ENCODE data around the gene GMDS. TPM values are rescaled to one million over a fixed set of nuclear protein-coding genes. Genes with fewer than 3 reads are reported as not detected.

Gene GMDS
- total and polyA plus RNA-seq, 9 donors, result 6.6 to 20.6 (median 11.0) TPM

GRCh38 chr6:2258112-2258511 is 12.7 kb upstream of the GMDS start:
- intact Hi-C loops (cut with DNase I), result loop anchor here in 1 of 4 donors (1.0 kb wide), 1 partner anchor 36 kb away; no protein-coding TSS in a partner anchor
- Histone ChIP-seq H3K4me1 (ENCODE audit: insufficient read depth) (no peaks in the 10 kb centered on the region), H3K9me3 (no peaks in the 10 kb centered on the region), H3K27me3 (no peaks in the 10 kb centered on the region), H3K4me3 (no peak overlapping the region), H3K36me3 (no peaks in the 10 kb centered on the region), H3K27ac (no peak overlapping the region)
- 92 to 96% (median 93%) methylated on average over 3 of the region's 3 CpGs for WGBS, 3 donors
- TF ChIP-seq EP300 (IDR thresholded peaks at IDR 0.05) (no peak), POLR2A (IDR thresholded peaks at IDR 0.05) (no peak), CTCF (IDR thresholded peaks at IDR 0.05) (no peak)
- no peak for DNase-seq

- no peak for DNase-seq
- H3K4me3 ChIP-seq, result no peak overlapping the region
- no peak overlapping the region for H3K27ac ChIP-seq
- H3K27me3 ChIP-seq, result no peaks in the 10 kb centered on the region
- H3K4me1 ChIP-seq (ENCODE audit: insufficient read depth), result no peaks in the 10 kb centered on the region
- no peaks in the 10 kb centered on the region for H3K36me3 ChIP-seq
- no peak for TF ChIP-seq CTCF (IDR thresholded peaks at IDR 0.05)
- no peak for TF ChIP-seq EP300 (IDR thresholded peaks at IDR 0.05)
- TF ChIP-seq POLR2A (IDR thresholded peaks at IDR 0.05), result no peak
- no peaks in the 10 kb centered on the region for H3K9me3 ChIP-seq
- intact Hi-C loops (cut with DNase I), result no loop called here
Observed at GRCh38 chr6:2257363-2257762, 12.0 kb upstream of the GMDS start.

GRCh38 chr6:2254747-2255146 is 9.3 kb upstream of the GMDS start:
- TF ChIP-seq CTCF (IDR thresholded peaks at IDR 0.05), result no peak
- no peak for TF ChIP-seq EP300 (IDR thresholded peaks at IDR 0.05)
- TF ChIP-seq POLR2A (IDR thresholded peaks at IDR 0.05), result no peak
- intact Hi-C loops (cut with DNase I), result no loop called here

GRCh38 chr6:2249126-2249525 is 3.7 kb upstream of the GMDS start:
- no peak overlapping the region for H3K27ac ChIP-seq
- no peaks in the 10 kb centered on the region for H3K27me3 ChIP-seq
- TF ChIP-seq CTCF (IDR thresholded peaks at IDR 0.05), result no peak
- no peak for TF ChIP-seq POLR2A (IDR thresholded peaks at IDR 0.05)
- TF ChIP-seq EP300 (IDR thresholded peaks at IDR 0.05), result no peak
- H3K4me1 ChIP-seq (ENCODE audit: insufficient read depth), result peaks cover 6% of the 10 kb centered on the region
- DNase-seq, result no peak
- 92 to 96% (median 95%) methylated on average over 7 of the region's 7 CpGs for WGBS, 3 donors
- H3K4me3 ChIP-seq, result no peak overlapping the region
- intact Hi-C loops (cut with DNase I), result loop anchor here in 2 of 4 donors (5.0 to 10.0 kb wide), 3 partner anchors 388 to 516 kb away; partner anchors contain the start of genes MYLK4 (in 1 of the 2) and WRNIP1 (in 1 of the 2)
- H3K9me3 ChIP-seq, result no peaks in the 10 kb centered on the region
- no peaks in the 10 kb centered on the region for H3K36me3 ChIP-seq

More at GRCh38 chr6:2254747-2255146, 9.3 kb upstream of the GMDS start:
- Histone ChIP-seq H3K27ac (no peak overlapping the region), H3K36me3 (no peaks in the 10 kb centered on the region), H3K4me1 (ENCODE audit: insufficient read depth) (no peaks in the 10 kb centered on the region), H3K9me3 (no peaks in the 10 kb centered on the region), H3K4me3 (no peak overlapping the region), H3K27me3 (no peaks in the 10 kb centered on the region)
- DNase-seq, result no peak
- WGBS, 3 donors, result 96 to 98% (median 97%) methylated on average over 3 of the region's 3 CpGs

Measured in ovary (tissue), 9 donors.